H9 (cell line): ENCODE data around the gene ALKBH5. TPM values are rescaled to one million over a fixed set of nuclear protein-coding genes. Genes with fewer than 3 reads are reported as not detected.

Experiments
- DNase-seq: peaks from one replicate; pipeline ENCODE4 v3.0.0-alpha.2; 2017
- H2AFZ ChIP-seq: one replicate; pipeline ENCODE4 v1.6.1; 2013; ENCODE audit warnings: mild to moderate bottlenecking, low read length, control low read depth, moderate library complexity
- H2AK5ac ChIP-seq: 2 replicates; pipeline ENCODE4 v1.6.1; 2013; ENCODE audit warnings: low read length, control low read depth, mixed read lengths; ENCODE audit not compliant: insufficient read length
- H2BK120ac ChIP-seq: one replicate; pipeline ENCODE4 v1.6.1; 2013; ENCODE audit warnings: low read depth, mild to moderate bottlenecking, low read length, control low read depth, inconsistent platforms; ENCODE audit not compliant: poor library complexity, severe bottlenecking
- H2BK12ac ChIP-seq: 2 replicates; pipeline ENCODE4 v1.6.1; 2013; ENCODE audit warnings: low read length, control low read depth, mixed read lengths, low read depth; ENCODE audit not compliant: insufficient read length
- H2BK15ac ChIP-seq: 2 replicates; pipeline ENCODE4 v1.6.1; 2013; ENCODE audit warnings: low read depth, low read length, control low read depth
- H2BK20ac ChIP-seq: one replicate; pipeline ENCODE4 v1.6.1; 2013; ENCODE audit warnings: low read depth, mild to moderate bottlenecking, low read length, control low read depth, inconsistent platforms; ENCODE audit not compliant: poor library complexity, severe bottlenecking
- H2BK5ac ChIP-seq: 2 replicates; pipeline ENCODE4 v1.6.1; 2013; ENCODE audit warnings: low read length, control low read depth, mixed read lengths; ENCODE audit not compliant: insufficient read length
- H3K14ac ChIP-seq: 2 replicates; pipeline ENCODE4 v1.6.1; 2013; ENCODE audit warnings: low read length, control low read depth; ENCODE audit not compliant: insufficient read depth
- H3K18ac ChIP-seq: 2 replicates; pipeline ENCODE4 v1.6.1; 2013; ENCODE audit warnings: low read depth, mild to moderate bottlenecking, mixed read lengths, low read length, control low read depth; ENCODE audit not compliant: insufficient read length
- H3K23ac ChIP-seq: 2 replicates; pipeline ENCODE4 v1.6.1; 2013; ENCODE audit warnings: low read length, control low read depth, mixed read lengths, low read depth; ENCODE audit not compliant: insufficient read length
- H3K23me2 ChIP-seq: 2 replicates; pipeline ENCODE4 v1.6.1; 2013; ENCODE audit warnings: low read depth, mild to moderate bottlenecking, mixed read lengths, low read length, control low read depth; ENCODE audit not compliant: insufficient read length, poor library complexity, severe bottlenecking
- H3K27ac ChIP-seq: 2 replicates; pipeline ENCODE4 v1.5.1; 2013; ENCODE audit warnings: low read length, control low read depth, mixed read lengths, low read depth; ENCODE audit not compliant: insufficient read length
- H3K27me3 ChIP-seq: 2 replicates; pipeline ENCODE4 v1.6.1; 2013; ENCODE audit warnings: low read length, control low read depth, inconsistent platforms; ENCODE audit not compliant: insufficient read depth
- H3K4ac ChIP-seq: 2 replicates; pipeline ENCODE4 v1.6.1; 2013; ENCODE audit warnings: low read depth, mild to moderate bottlenecking, control low read depth, inconsistent platforms, low read length, moderate library complexity
- H3K4me1 ChIP-seq: 2 replicates; pipeline ENCODE4 v1.6.1; 2013; ENCODE audit warnings: low read length, control low read depth, inconsistent platforms; ENCODE audit not compliant: insufficient read depth
- H3K4me2 ChIP-seq: 2 replicates; pipeline ENCODE4 v1.6.1; 2013; ENCODE audit warnings: low read length, control low read depth, mixed read lengths; ENCODE audit not compliant: insufficient read length, insufficient read depth
- H3K56ac ChIP-seq: 2 replicates; pipeline ENCODE4 v1.6.1; 2013; ENCODE audit warnings: low read depth, mild to moderate bottlenecking, mixed read lengths, low read length, control low read depth; ENCODE audit not compliant: insufficient read length
- H3K79me1 ChIP-seq: 2 replicates; pipeline ENCODE4 v1.6.1; 2013; ENCODE audit warnings: low read depth, mild to moderate bottlenecking, moderate library complexity, low read length, control low read depth, inconsistent platforms; ENCODE audit not compliant: insufficient read depth, poor library complexity, severe bottlenecking
- H3K79me2 ChIP-seq: 2 replicates; pipeline ENCODE4 v1.6.1; 2013; ENCODE audit warnings: low read length, control low read depth, inconsistent platforms; ENCODE audit not compliant: insufficient read depth
- H3K9ac ChIP-seq: 2 replicates; pipeline ENCODE4 v1.6.1; 2013; ENCODE audit warnings: low read length, control low read depth, mixed read lengths; ENCODE audit not compliant: insufficient read length; ENCODE audit errors: extremely low read depth
- H3K9me3 ChIP-seq: one replicate; pipeline ENCODE4 v1.6.1; 2013; ENCODE audit warnings: low read depth, low read length, inconsistent platforms; ENCODE audit not compliant: control insufficient read depth
- H3T11ph ChIP-seq: one replicate; pipeline ENCODE4 v1.6.1; 2013; ENCODE audit warnings: mild to moderate bottlenecking, low read length, control low read depth, inconsistent platforms
- H4K20me1 ChIP-seq: one replicate; pipeline ENCODE4 v1.6.1; 2013; ENCODE audit not compliant: control insufficient read depth, insufficient read length, insufficient read depth
- H4K5ac ChIP-seq: 2 replicates; pipeline ENCODE4 v1.6.1; 2013; ENCODE audit warnings: low read depth, mild to moderate bottlenecking, mixed read lengths, low read length, control low read depth; ENCODE audit not compliant: insufficient read length
- H4K8ac ChIP-seq: replicated peaks from 2 replicates; pipeline ENCODE4 v1.6.1; 2013; ENCODE audit warnings: low read length, control low read depth, mixed read lengths, low read depth; ENCODE audit not compliant: insufficient read length
- H4K91ac ChIP-seq: 2 replicates; pipeline ENCODE4 v1.6.1; 2013; ENCODE audit warnings: low read depth, mild to moderate bottlenecking, moderate library complexity, mixed read lengths, low read length, control low read depth; ENCODE audit not compliant: insufficient read length
- H3K27ac Mint-ChIP-seq, 3 experiments: 2 replicates in 2 of 3; 3 replicates in 1 of 3; pipeline ENCODE4 v1.8.0; 2020 to 2021; ENCODE audit warnings: mixed read lengths in 3 of 3, mild to moderate bottlenecking in 1 of 3, moderate library complexity in 1 of 3
- H3K27me3 Mint-ChIP-seq: 2 replicates; pipeline ENCODE4 v1.8.0; 2021; ENCODE audit warnings: low read depth, mild to moderate bottlenecking, moderate library complexity, mixed read lengths
- H3K36me3 Mint-ChIP-seq, 3 experiments: 2 replicates in 2 of 3; 3 replicates in 1 of 3; pipeline ENCODE4 v1.8.0; 2020 to 2021; ENCODE audit warnings: low read depth in 3 of 3, mixed read lengths in 3 of 3; ENCODE audit not compliant: insufficient read depth in 1 of 3
- H3K4me1 Mint-ChIP-seq, 2 experiments: 2 replicates each; pipeline ENCODE4 v1.8.0; 2020; ENCODE audit warnings: mixed read lengths in 2 of 2
- H3K4me3 Mint-ChIP-seq, 2 experiments: 2 replicates in 1 of 2; 3 replicates in 1 of 2; pipeline ENCODE4 v1.8.0; 2020 to 2021; ENCODE audit warnings: mild to moderate bottlenecking in 2 of 2, mixed read lengths in 2 of 2, moderate library complexity in 1 of 2
- H3K9me3 Mint-ChIP-seq, 2 experiments: 2 replicates in 1 of 2; 3 replicates in 1 of 2; pipeline ENCODE4 v1.8.0; 2020; ENCODE audit warnings: mild to moderate bottlenecking in 2 of 2, mixed read lengths in 2 of 2, moderate library complexity in 1 of 2
- WGBS: extraction: QIAGEN DNeasy Blood & Tissue Kit; methylation state at CpG from one replicate; pipeline ENCODE4 v1.1.7; 2013; ENCODE audit warnings: missing lambda C conversion rate, low lambda C conversion rate, mixed read lengths; ENCODE audit not compliant: insufficient read length; ENCODE audit errors: extremely low coverage; 5-methylcytosine and 5-hydroxymethylcytosine counted together
- total RNA-seq: library from RNA; stranded (reverse); gene quantifications from 2 replicates; pipeline ENCODE4 v1.2.1, GENCODE V29; 2021
- TF ChIP-seq, protein P1 (sequence below): fragments of 200-600 bp; sonication (generic); conservative IDR thresholded peaks from 3 replicates; pipeline ENCODE4 v1.8.0; 2021; ENCODE audit warnings: antibody characterized with exemption, mild to moderate bottlenecking

ALKBH5 gene
- total RNA-seq, 1 experiment from 2014 or later, result 89.8 TPM

DNA sequence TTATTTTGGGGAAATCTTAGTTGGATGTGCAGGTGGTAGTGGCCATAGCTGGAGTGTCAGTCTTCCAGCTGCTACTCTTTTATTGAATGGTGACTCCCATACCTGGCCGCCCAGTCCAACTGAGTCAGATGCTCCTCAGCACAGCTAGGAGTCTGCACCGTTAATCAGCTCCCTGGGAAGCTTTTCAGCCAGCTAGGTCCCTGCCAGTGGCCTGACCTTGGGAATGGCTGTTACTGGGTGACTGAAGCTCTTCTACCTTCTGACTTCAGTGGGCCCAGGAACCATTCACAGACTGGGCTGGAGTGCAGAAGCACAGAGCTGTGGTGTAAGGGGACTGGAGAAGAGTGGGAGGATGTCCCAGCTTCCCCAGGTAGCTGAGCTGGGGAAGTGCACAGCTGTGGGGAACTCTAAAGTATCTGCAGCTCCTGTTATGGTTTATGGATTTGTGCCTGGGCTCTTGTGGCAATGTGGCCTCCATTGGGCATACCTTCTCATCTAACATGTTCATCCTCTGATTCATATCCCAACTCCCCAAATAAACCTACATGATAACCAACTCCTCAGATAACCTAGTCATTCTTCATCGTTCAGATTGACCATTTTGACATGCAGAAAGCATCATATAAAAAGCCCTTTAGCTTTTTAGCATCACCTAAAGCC lies 14.0 kb downstream of the ALKBH5 start:
- Histone ChIP-seq H4K20me1 (no peaks in the 10 kb centered on the region), H2BK12ac (no peak overlapping the region), H3K18ac (no peak overlapping the region), H3K23me2 (no peaks in the 10 kb centered on the region), H3K4ac (no peak overlapping the region), H3K79me2 (peaks cover 10% of the 10 kb centered on the region; the same call in 1 of the 2 replicates), H2BK20ac (no peak overlapping the region), H2BK120ac (no peak overlapping the region), H3K14ac (no peak overlapping the region), H3T11ph (no peak overlapping the region), H2AK5ac (no peak overlapping the region), H3K23ac (no peak overlapping the region), H2BK15ac (no peak overlapping the region), H2BK5ac (no peak overlapping the region), H3K79me1 (peaks cover 13% of the 10 kb centered on the region), H3K9ac (no peak overlapping the region), H3K27ac (no peak overlapping the region), H2AFZ (no peak overlapping the region), H3K56ac (no peak overlapping the region), H3K4me2 (no peak overlapping the region), H3K4me1 (no peaks in the 10 kb centered on the region; the same call in 1 of the 2 replicates), H4K8ac (no peak overlapping the region), H3K9me3 (no peaks in the 10 kb centered on the region), H4K5ac (no peak overlapping the region), H3K27me3 (no peaks in the 10 kb centered on the region), H4K91ac (no peak overlapping the region)
- Mint-ChIP-seq H3K36me3 (peaks cover 23 to 68% (median 51%) of the 10 kb centered on the region in 3 experiments), H3K9me3 (no peaks in the 10 kb centered on the region), H3K27me3 (no peaks in the 10 kb centered on the region), H3K27ac (no peak overlapping the region), H3K4me3 (no peak overlapping the region), H3K4me1 (peaks cover 15 to 20% of the 10 kb centered on the region in 2 experiments)
- TF ChIP-seq, protein P1, sequence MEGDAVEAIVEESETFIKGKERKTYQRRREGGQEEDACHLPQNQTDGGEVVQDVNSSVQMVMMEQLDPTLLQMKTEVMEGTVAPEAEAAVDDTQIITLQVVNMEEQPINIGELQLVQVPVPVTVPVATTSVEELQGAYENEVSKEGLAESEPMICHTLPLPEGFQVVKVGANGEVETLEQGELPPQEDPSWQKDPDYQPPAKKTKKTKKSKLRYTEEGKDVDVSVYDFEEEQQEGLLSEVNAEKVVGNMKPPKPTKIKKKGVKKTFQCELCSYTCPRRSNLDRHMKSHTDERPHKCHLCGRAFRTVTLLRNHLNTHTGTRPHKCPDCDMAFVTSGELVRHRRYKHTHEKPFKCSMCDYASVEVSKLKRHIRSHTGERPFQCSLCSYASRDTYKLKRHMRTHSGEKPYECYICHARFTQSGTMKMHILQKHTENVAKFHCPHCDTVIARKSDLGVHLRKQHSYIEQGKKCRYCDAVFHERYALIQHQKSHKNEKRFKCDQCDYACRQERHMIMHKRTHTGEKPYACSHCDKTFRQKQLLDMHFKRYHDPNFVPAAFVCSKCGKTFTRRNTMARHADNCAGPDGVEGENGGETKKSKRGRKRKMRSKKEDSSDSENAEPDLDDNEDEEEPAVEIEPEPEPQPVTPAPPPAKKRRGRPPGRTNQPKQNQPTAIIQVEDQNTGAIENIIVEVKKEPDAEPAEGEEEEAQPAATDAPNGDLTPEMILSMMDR, result no peak
- no peak for DNase-seq
- no CpG with 5 or more reads among the region's 3 CpGs for WGBS
